HG03354 (cell line): Measurements from ENCODE around the gene NPAS2.

ENCODE experiments used
- ATAC-seq: cut with Tn5 transposase; IDR thresholded peaks from one replicate; pipeline ENCODE4 v1.9.1; 2021; ENCODE audit warnings: mild to moderate bottlenecking; ENCODE audit not compliant: unreplicated experiment, poor library complexity, severe bottlenecking

The NPAS2 gene

GRCh38 chr2:100997509-100998234 is 177.7 kb downstream of the NPAS2 start:
- ATAC-seq: no peak

GRCh38 chr2:100998235-100998573 is 178.3 kb downstream of the NPAS2 start:
- no peak for ATAC-seq

GRCh38 chr2:100999995-101000394 is 180.1 kb downstream of the NPAS2 start:
- ATAC-seq: no peak

GRCh38 chr2:101001691-101002561 is 182.0 kb downstream of the NPAS2 start, which contains the start of gene RPL31:
Gene RPL31 (plus strand): TSS chr2:101002289. CDS start chr2:101002702, 413 bp downstream.
- peak; percentile 98 for ATAC-seq

GRCh38 chr2:101002562-101003277 is 182.8 kb downstream of the NPAS2 start:
- peak; percentile 7 for ATAC-seq

GRCh38 chr2:101003278-101003775 is 183.4 kb downstream of the NPAS2 start:
- ATAC-seq: no peak

- no peak for ATAC-seq
Measured at GRCh38 chr2:101004620-101005325, 184.8 kb downstream of the NPAS2 start.

- no peak for ATAC-seq
Measured at GRCh38 chr2:101006065-101006715, 186.3 kb downstream of the NPAS2 start.

GRCh38 chr2:101007415-101008345 is 187.7 kb downstream of the NPAS2 start:
- ATAC-seq: no peak

- no peak for ATAC-seq
Measured at GRCh38 chr2:101011152-101011551, 191.2 kb downstream of the NPAS2 start.

- peak; percentile 86 for ATAC-seq
Measured at GRCh38 chr2:101012054-101012705, 192.2 kb downstream of the NPAS2 start.

GRCh38 chr2:101012706-101013181 is 192.8 kb downstream of the NPAS2 start:
- no peak for ATAC-seq

- ATAC-seq: no peak
Measured at GRCh38 chr2:101014264-101014857, 194.4 kb downstream of the NPAS2 start.

GRCh38 chr2:101017371-101017770 is 197.4 kb downstream of the NPAS2 start:
- ATAC-seq: no peak

- no peak for ATAC-seq
Measured at GRCh38 chr2:101018934-101019333, 199.0 kb downstream of the NPAS2 start.

- ATAC-seq: no peak
Measured at GRCh38 chr2:101022221-101022620, 202.3 kb downstream of the NPAS2 start.
